ENCODE data around the gene LEF1. TPM values are rescaled to one million over a fixed set of nuclear protein-coding genes. Genes with fewer than 3 reads are reported as not detected.

The LEF1 gene
- total RNA-seq, 1 experiment from 2014 or later: 0.79 TPM

DNA sequence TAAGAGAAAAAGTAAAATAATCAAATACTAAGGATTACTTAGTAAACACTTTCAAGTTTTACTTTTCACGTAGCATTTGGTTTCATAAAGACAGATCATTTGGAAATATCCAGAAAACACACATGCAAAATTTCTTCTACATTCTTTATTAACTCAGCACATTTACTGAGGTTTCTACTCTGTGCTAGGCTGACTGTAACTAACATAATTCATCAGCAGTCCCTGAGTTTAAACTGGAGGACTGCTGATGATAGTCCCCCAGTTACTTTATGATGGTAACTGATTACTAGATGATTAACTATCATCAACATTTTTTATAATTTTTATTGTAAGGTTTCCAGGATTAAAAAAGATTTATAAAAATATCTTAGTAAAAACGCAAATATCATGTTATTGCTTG, 12.3 kb downstream of the LEF1 start:
- Histone ChIP-seq H3K9me3 (ENCODE audit: control insufficient read depth in 1 of 2, insufficient read depth in 1 of 2, low read depth in 1 of 2, low read length in 2 of 2) (no peaks in the 10 kb centered on the region), H2AFZ (ENCODE audit: low read depth, low read length, poor library complexity, severe bottlenecking) (no peak overlapping the region), H3K27ac (ENCODE audit: low read depth, low read length) (no peak overlapping the region), H3K4me3 (replicated peaks in 1 of 2; ENCODE audit: low read depth in 1 of 2, low read length in 2 of 2) (no peak overlapping the region), H3K9me2 (ENCODE audit: insufficient read depth) (no peaks in the 10 kb centered on the region), H3K27me3 (ENCODE audit: insufficient read depth, low read length) (peaks cover 7% of the 10 kb centered on the region; the same call in 1 of the 2 replicates), H3K36me3 (ENCODE audit: control insufficient read depth in 1 of 2, insufficient read depth in 2 of 2, low read length in 2 of 2) (no peaks in the 10 kb centered on the region), H3K4me1 (ENCODE audit: control insufficient read depth in 1 of 2, insufficient read depth in 2 of 2, low read length in 2 of 2) (no peaks in the 10 kb centered on the region), H3K79me2 (ENCODE audit: insufficient read depth, low read length) (no peaks in the 10 kb centered on the region), H3K4me2 (ENCODE audit: low read length) (no peak overlapping the region), H4K20me1 (ENCODE audit: insufficient read depth) (no peaks in the 10 kb centered on the region), H3K9ac (ENCODE audit: low read length) (no peak overlapping the region)
- no TSS peak for BruUV-seq (replicated peaks)
- POLR2A ChIA-PET: no interaction called here
- CTCF ChIA-PET: no interaction called here
- RAD21 ChIA-PET (ENCODE audit: low non-redundant PET in 1 of 2, low total read pairs in 2 of 2, uncharacterized antibody in 2 of 2, unreplicated experiment in 2 of 2): no interaction called here
- no peak for ATAC-seq
- intact Hi-C loops (cut with micrococcal nuclease): no loop called here
- DNase-seq (ENCODE audit: low read depth, low spot score): no peak
- TF ChIP-seq SRF (IDR thresholded peaks at IDR 0.05; ENCODE audit: low read depth) (no peak), SIN3A (IDR thresholded peaks at IDR 0.05; ENCODE audit: low read depth) (no peak), TCF7L2 (IDR thresholded peaks at IDR 0.05; ENCODE audit: borderline replicate concordance, extremely low read depth, insufficient read depth, insufficient read length) (no peak), EGR1 (IDR thresholded peaks at IDR 0.05; ENCODE audit: low read depth) (no peak), ELF1 (IDR thresholded peaks at IDR 0.05; ENCODE audit: borderline replicate concordance, low read depth) (no peak), POLR2AphosphoS5 (IDR thresholded peaks at IDR 0.05; ENCODE audit: low read depth, low read length) (no peak), EZH2 (IDR thresholded peaks at IDR 0.05) (no peak), ZFX (IDR thresholded peaks at IDR 0.05) (no peak), CBX3 (IDR thresholded peaks at IDR 0.05; ENCODE audit: low read depth) (no peak), JUND (IDR thresholded peaks at IDR 0.05) (no peak), ZNF274 (IDR thresholded peaks at IDR 0.05; ENCODE audit: low read depth, low read length) (no peak), SP1 (IDR thresholded peaks at IDR 0.05; ENCODE audit: low read depth) (no peak), RAD21 (IDR thresholded peaks at IDR 0.05; ENCODE audit: low read depth) (no peak)
- TF ChIP-seq, protein P1, sequence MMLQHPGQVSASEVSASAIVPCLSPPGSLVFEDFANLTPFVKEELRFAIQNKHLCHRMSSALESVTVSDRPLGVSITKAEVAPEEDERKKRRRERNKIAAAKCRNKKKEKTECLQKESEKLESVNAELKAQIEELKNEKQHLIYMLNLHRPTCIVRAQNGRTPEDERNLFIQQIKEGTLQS (IDR thresholded peaks at IDR 0.05): no peak
- TF ChIP-seq, protein P2, sequence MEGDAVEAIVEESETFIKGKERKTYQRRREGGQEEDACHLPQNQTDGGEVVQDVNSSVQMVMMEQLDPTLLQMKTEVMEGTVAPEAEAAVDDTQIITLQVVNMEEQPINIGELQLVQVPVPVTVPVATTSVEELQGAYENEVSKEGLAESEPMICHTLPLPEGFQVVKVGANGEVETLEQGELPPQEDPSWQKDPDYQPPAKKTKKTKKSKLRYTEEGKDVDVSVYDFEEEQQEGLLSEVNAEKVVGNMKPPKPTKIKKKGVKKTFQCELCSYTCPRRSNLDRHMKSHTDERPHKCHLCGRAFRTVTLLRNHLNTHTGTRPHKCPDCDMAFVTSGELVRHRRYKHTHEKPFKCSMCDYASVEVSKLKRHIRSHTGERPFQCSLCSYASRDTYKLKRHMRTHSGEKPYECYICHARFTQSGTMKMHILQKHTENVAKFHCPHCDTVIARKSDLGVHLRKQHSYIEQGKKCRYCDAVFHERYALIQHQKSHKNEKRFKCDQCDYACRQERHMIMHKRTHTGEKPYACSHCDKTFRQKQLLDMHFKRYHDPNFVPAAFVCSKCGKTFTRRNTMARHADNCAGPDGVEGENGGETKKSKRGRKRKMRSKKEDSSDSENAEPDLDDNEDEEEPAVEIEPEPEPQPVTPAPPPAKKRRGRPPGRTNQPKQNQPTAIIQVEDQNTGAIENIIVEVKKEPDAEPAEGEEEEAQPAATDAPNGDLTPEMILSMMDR (IDR thresholded peaks at IDR 0.05 in 2 of 3, conservative IDR thresholded peaks at IDR 0.05 in 1 of 3; ENCODE audit: borderline replicate concordance in 1 of 3, insufficient read depth in 1 of 3, low read depth in 2 of 3, low read length in 2 of 3): no peak
- TF ChIP-seq, protein P3, sequence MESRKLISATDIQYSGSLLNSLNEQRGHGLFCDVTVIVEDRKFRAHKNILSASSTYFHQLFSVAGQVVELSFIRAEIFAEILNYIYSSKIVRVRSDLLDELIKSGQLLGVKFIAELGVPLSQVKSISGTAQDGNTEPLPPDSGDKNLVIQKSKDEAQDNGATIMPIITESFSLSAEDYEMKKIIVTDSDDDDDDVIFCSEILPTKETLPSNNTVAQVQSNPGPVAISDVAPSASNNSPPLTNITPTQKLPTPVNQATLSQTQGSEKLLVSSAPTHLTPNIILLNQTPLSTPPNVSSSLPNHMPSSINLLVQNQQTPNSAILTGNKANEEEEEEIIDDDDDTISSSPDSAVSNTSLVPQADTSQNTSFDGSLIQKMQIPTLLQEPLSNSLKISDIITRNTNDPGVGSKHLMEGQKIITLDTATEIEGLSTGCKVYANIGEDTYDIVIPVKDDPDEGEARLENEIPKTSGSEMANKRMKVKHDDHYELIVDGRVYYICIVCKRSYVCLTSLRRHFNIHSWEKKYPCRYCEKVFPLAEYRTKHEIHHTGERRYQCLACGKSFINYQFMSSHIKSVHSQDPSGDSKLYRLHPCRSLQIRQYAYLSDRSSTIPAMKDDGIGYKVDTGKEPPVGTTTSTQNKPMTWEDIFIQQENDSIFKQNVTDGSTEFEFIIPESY (IDR thresholded peaks at IDR 0.05; ENCODE audit: extremely low read depth, insufficient replicate concordance, low read length): no peak
- TF ChIP-seq, protein P4, sequence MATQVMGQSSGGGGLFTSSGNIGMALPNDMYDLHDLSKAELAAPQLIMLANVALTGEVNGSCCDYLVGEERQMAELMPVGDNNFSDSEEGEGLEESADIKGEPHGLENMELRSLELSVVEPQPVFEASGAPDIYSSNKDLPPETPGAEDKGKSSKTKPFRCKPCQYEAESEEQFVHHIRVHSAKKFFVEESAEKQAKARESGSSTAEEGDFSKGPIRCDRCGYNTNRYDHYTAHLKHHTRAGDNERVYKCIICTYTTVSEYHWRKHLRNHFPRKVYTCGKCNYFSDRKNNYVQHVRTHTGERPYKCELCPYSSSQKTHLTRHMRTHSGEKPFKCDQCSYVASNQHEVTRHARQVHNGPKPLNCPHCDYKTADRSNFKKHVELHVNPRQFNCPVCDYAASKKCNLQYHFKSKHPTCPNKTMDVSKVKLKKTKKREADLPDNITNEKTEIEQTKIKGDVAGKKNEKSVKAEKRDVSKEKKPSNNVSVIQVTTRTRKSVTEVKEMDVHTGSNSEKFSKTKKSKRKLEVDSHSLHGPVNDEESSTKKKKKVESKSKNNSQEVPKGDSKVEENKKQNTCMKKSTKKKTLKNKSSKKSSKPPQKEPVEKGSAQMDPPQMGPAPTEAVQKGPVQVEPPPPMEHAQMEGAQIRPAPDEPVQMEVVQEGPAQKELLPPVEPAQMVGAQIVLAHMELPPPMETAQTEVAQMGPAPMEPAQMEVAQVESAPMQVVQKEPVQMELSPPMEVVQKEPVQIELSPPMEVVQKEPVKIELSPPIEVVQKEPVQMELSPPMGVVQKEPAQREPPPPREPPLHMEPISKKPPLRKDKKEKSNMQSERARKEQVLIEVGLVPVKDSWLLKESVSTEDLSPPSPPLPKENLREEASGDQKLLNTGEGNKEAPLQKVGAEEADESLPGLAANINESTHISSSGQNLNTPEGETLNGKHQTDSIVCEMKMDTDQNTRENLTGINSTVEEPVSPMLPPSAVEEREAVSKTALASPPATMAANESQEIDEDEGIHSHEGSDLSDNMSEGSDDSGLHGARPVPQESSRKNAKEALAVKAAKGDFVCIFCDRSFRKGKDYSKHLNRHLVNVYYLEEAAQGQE (IDR thresholded peaks at IDR 0.05; ENCODE audit: low read depth): no peak
